MM.1S (cell line): ENCODE measurements around the gene FOXN3.

ENCODE experiments used
- DNase-seq: peaks from one replicate; pipeline ENCODE4 v3.0.0-alpha.2; 2015
- H2AFZ ChIP-seq: fragments of 300-600 bp; sonication (generic); 2 replicates; pipeline ENCODE4 v1.6.0; 2016; ENCODE audit warnings: antibody characterized with exemption, low read length
- H3F3A ChIP-seq: fragments of 300-600 bp; sonication (generic); 2 replicates; pipeline ENCODE4 v1.6.1; 2016; ENCODE audit warnings: mild to moderate bottlenecking, antibody characterized with exemption, low read length, moderate library complexity, mixed read lengths; ENCODE audit not compliant: insufficient read depth
- H3K27ac ChIP-seq: fragments of 300-600 bp; sonication (generic); 2 replicates; pipeline ENCODE4 v1.5.1; 2016; ENCODE audit warnings: mild to moderate bottlenecking, low read length
- H3K27me3 ChIP-seq: fragments of 300-600 bp; sonication (generic); replicated peaks from 2 replicates; pipeline ENCODE4 v1.6.0; 2016; ENCODE audit warnings: low read length; ENCODE audit not compliant: insufficient read depth
- H3K36me3 ChIP-seq: fragments of 300-600 bp; sonication (generic); replicated peaks from 2 replicates; pipeline ENCODE4 v1.6.1; 2016; ENCODE audit warnings: mild to moderate bottlenecking, low read length, mixed read lengths; ENCODE audit not compliant: insufficient read depth
- H3K4me1 ChIP-seq: fragments of 300-600 bp; sonication (generic); 2 replicates; pipeline ENCODE4 v1.6.1; 2016; ENCODE audit warnings: low read length, mixed read lengths
- H3K4me2 ChIP-seq: fragments of 300-600 bp; sonication (generic); 2 replicates; pipeline ENCODE4 v1.6.0; 2016; ENCODE audit warnings: low read depth, low read length
- H3K4me3 ChIP-seq: fragments of 300-600 bp; sonication (generic); 2 replicates; pipeline ENCODE4 v1.5.1; 2016; ENCODE audit warnings: low read length, mixed read lengths
- H3K79me2 ChIP-seq: fragments of 300-600 bp; sonication (generic); 2 replicates; pipeline ENCODE4 v1.6.1; 2016; ENCODE audit warnings: mixed run types, low read length, mixed read lengths
- H3K9ac ChIP-seq: fragments of 300-600 bp; sonication (generic); 2 replicates; pipeline ENCODE4 v1.6.1; 2016; ENCODE audit warnings: low read length, mixed read lengths
- H3K9me2 ChIP-seq: fragments of 300-600 bp; sonication (generic); replicated peaks from 2 replicates; pipeline ENCODE4 v1.6.1; 2016; ENCODE audit warnings: mild to moderate bottlenecking, low read length, mixed read lengths; ENCODE audit not compliant: insufficient read depth
- H3K9me3 ChIP-seq: fragments of 300-600 bp; sonication (generic); replicated peaks from 2 replicates; pipeline ENCODE4 v1.6.1; 2016; ENCODE audit warnings: mild to moderate bottlenecking, low read length, mixed read lengths; ENCODE audit not compliant: insufficient read depth
- H4K20me1 ChIP-seq: fragments of 300-600 bp; sonication (generic); 2 replicates; pipeline ENCODE4 v1.6.1; 2016; ENCODE audit warnings: mild to moderate bottlenecking, low read length, moderate library complexity, mixed read lengths; ENCODE audit not compliant: insufficient read depth
- EZH2 ChIP-seq: fragments of 300-600 bp; sonication (generic); optimal IDR thresholded peaks from 2 replicates; pipeline ENCODE3; 2017; ENCODE audit warnings: low read depth, mild to moderate bottlenecking, antibody characterized with exemption, low read length, mixed read lengths
- EZH2phosphoT487 ChIP-seq: fragments of 300-600 bp; sonication (generic); IDR thresholded peaks from 2 replicates; pipeline ENCODE4 v1.6.1; 2018; ENCODE audit warnings: antibody characterized with exemption, low read length
- TF ChIP-seq, protein P1 (sequence below): fragments of 300-600 bp; sonication (generic); IDR thresholded peaks from 2 replicates; pipeline ENCODE4 v1.5.1; 2016; ENCODE audit warnings: antibody characterized with exemption, low read length, mixed read lengths

The FOXN3 gene

DNA sequence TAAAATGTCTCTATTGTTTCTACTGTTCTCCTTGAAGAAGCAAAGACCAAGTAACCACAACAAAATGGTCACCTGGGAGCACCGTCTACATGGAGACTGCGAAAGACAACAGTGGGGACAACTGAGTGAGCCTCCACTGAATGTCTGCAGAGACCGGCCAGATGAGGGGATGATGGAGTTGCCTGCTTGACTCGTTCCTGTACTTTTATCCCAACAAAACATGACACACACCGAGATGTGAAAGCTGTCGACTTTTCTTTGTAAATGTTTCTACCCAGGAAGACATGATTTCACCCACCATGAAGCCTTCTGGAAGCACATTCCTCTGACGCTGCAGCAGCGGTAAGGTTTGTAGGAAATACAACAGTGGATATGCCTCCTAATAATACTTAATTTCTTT is 66.9 kb downstream of the FOXN3 start:
- H2AFZ ChIP-seq = no peak overlapping the region
- H3K27ac ChIP-seq = no peak overlapping the region
- H3K36me3 ChIP-seq = no peaks in the 10 kb centered on the region
- no peak overlapping the region for H3K9ac ChIP-seq
- H3K79me2 ChIP-seq = peaks cover 30% of the 10 kb centered on the region
- H4K20me1 ChIP-seq = no peaks in the 10 kb centered on the region
- TF ChIP-seq, protein P1, sequence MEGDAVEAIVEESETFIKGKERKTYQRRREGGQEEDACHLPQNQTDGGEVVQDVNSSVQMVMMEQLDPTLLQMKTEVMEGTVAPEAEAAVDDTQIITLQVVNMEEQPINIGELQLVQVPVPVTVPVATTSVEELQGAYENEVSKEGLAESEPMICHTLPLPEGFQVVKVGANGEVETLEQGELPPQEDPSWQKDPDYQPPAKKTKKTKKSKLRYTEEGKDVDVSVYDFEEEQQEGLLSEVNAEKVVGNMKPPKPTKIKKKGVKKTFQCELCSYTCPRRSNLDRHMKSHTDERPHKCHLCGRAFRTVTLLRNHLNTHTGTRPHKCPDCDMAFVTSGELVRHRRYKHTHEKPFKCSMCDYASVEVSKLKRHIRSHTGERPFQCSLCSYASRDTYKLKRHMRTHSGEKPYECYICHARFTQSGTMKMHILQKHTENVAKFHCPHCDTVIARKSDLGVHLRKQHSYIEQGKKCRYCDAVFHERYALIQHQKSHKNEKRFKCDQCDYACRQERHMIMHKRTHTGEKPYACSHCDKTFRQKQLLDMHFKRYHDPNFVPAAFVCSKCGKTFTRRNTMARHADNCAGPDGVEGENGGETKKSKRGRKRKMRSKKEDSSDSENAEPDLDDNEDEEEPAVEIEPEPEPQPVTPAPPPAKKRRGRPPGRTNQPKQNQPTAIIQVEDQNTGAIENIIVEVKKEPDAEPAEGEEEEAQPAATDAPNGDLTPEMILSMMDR = no peak
- no peak for TF ChIP-seq EZH2
- TF ChIP-seq EZH2phosphoT487 = no peak
- no peak overlapping the region for H3K4me2 ChIP-seq
- H3F3A ChIP-seq = no peaks in the 10 kb centered on the region
- no peaks in the 10 kb centered on the region for H3K9me3 ChIP-seq
- H3K4me1 ChIP-seq = no peaks in the 10 kb centered on the region
- no peak for DNase-seq
- no peaks in the 10 kb centered on the region for H3K9me2 ChIP-seq
- no peaks in the 10 kb centered on the region for H3K27me3 ChIP-seq
- H3K4me3 ChIP-seq = no peak overlapping the region

DNA sequence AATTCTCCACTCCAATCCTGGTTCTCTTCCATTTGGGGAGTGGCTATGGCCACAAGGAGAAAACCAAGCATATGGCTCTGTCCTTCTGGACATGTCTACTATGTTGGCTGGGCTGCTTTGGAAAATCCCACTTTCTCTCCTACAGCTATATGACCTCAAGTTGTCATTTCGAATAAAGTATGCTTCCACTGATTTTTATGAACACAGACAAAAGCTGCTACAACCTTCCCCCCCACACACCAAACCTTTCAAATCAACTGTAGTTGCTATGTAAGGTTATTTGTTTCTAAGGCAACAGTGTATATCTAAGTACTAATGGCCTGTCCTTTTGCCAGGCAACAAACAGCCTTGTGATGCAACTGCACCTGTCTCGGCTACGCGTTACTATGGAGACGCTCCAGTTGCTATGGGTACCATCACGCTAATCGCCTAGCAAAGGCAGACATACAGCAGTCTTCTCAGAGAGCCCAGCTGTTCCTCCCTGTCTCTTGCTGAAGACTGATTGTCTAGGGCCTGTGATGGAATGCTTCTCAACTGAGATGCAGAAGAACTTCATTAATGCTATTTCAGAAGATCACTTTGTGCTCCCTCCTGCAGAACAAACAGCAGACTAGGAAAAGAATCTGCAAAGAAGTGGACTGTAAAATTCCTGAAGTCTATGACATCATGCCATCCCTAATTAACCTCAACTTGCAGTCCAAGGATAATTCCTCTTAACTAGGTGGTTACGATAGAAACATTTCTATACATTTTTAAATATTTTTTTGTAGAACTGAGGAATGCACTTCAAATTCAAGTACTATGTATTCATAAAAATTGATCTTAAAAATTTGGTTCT is 67.6 kb downstream of the FOXN3 start:
- peaks cover 30% of the 10 kb centered on the region for H3K79me2 ChIP-seq
- H4K20me1 ChIP-seq = no peaks in the 10 kb centered on the region
- no peak overlapping the region for H3K4me2 ChIP-seq
- H3F3A ChIP-seq = no peaks in the 10 kb centered on the region
- no peaks in the 10 kb centered on the region for H3K4me1 ChIP-seq
- H3K9ac ChIP-seq = no peak overlapping the region
- no peak overlapping the region for H3K4me3 ChIP-seq
- H3K27me3 ChIP-seq = no peaks in the 10 kb centered on the region
- DNase-seq = no peak
- H3K9me2 ChIP-seq = no peaks in the 10 kb centered on the region
- no peaks in the 10 kb centered on the region for H3K36me3 ChIP-seq
- H2AFZ ChIP-seq = no peak overlapping the region
- TF ChIP-seq, protein P1 = no peak
- TF ChIP-seq EZH2 (no peak), EZH2phosphoT487 (no peak)
- no peaks in the 10 kb centered on the region for H3K9me3 ChIP-seq
- H3K27ac ChIP-seq = no peak overlapping the region

DNA sequence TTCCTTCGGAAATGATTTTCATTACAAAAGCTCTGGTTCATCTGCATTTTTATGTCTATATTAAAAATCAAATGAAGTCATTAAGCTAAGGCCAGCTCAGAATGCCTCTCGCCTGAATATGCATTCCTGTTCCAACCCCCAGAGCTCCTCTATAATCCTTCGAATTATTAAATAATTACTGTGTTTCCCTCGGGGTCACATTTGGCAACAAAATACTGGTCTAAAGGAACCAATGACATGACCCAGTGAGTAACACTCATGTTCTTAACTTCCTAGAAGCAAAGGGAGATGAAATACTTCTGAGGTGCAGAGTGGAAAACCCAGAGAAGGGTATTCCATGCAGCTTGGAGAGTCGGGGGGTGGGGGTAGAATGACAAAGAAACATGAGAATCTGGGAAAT is 68.3 kb downstream of the FOXN3 start:
- no peak overlapping the region for H3K27ac ChIP-seq

More for the DNA sequence above, 68.3 kb downstream of the FOXN3 start:
- no peaks in the 10 kb centered on the region for H4K20me1 ChIP-seq
- TF ChIP-seq EZH2 (no peak), EZH2phosphoT487 (no peak)
- TF ChIP-seq, protein P1 = no peak
- H3K27me3 ChIP-seq = no peaks in the 10 kb centered on the region
- no peak for DNase-seq
- no peak overlapping the region for H3K4me3 ChIP-seq
- peaks cover 30% of the 10 kb centered on the region for H3K79me2 ChIP-seq
- H3K36me3 ChIP-seq = no peaks in the 10 kb centered on the region
- no peaks in the 10 kb centered on the region for H3K9me3 ChIP-seq
- H3K4me2 ChIP-seq = no peak overlapping the region
- no peaks in the 10 kb centered on the region for H3K9me2 ChIP-seq
- no peak overlapping the region for H3K9ac ChIP-seq
- no peaks in the 10 kb centered on the region for H3K4me1 ChIP-seq
- no peaks in the 10 kb centered on the region for H3F3A ChIP-seq
- no peak overlapping the region for H2AFZ ChIP-seq
